WTC11 (cell line): ENCODE measurements around the gene CPEB1.

ENCODE experiments used
- CREM ChIP-seq: sonication (generic); formaldehyde crosslinking; IDR thresholded peaks from 2 replicates; pipeline ENCODE4 v1.8.1; 2022; ENCODE audit warnings: mild to moderate bottlenecking, missing genetic modification reagents, moderate library complexity
- USF2 ChIP-seq: sonication (generic); formaldehyde crosslinking; IDR thresholded peaks from 2 replicates; pipeline ENCODE4 v1.8.1; 2023; ENCODE audit warnings: mild to moderate bottlenecking, missing genetic modification reagents, moderate library complexity

- no peak for TF ChIP-seq CREM (CRISPR knock-in tag)
- no peak for TF ChIP-seq USF2 (CRISPR knock-in tag)
Observed at GRCh38 chr15:82643992-82644391, 3.2 kb downstream of the CPEB1 start.
